ENCODE measurements around the gene SLC7A1.

SLC7A1 gene

GRCh38 chr13:29578300-29579085 is 17.0 kb downstream of the SLC7A1 start:
- no peak overlapping the region for H3K9ac ChIP-seq (ENCODE audit: low read length)
- no peaks in the 10 kb centered on the region for H3K9me3 ChIP-seq (ENCODE audit: low read length)
- no peaks in the 10 kb centered on the region; the same call in 1 of the 2 replicates for H4K20me1 ChIP-seq (ENCODE audit: insufficient read depth, low read length)

GRCh38 chr13:29577136-29578051 is 18.1 kb downstream of the SLC7A1 start:
- Histone ChIP-seq H3K36me3 (ENCODE audit: insufficient read depth, low read length) (peaks cover 20% of the 10 kb centered on the region), H4K20me1 (ENCODE audit: insufficient read depth, low read length) (no peaks in the 10 kb centered on the region), H3K4me1 (ENCODE audit: insufficient read depth, low read length, severe bottlenecking) (peaks cover 18% of the 10 kb centered on the region), H3K27me3 (ENCODE audit: insufficient read depth, low read length) (no peaks in the 10 kb centered on the region), H3F3A (ENCODE audit: insufficient read depth, low read length) (no peaks in the 10 kb centered on the region), H3K4me3 (ENCODE audit: low read depth, low read length, poor library complexity, severe bottlenecking) (no peak overlapping the region), H3K79me2 (ENCODE audit: insufficient read depth, low read length) (peaks cover 97% of the 10 kb centered on the region), H3K27ac (ENCODE audit: low read depth, low read length, poor library complexity, severe bottlenecking) (no peak overlapping the region), H3K4me2 (ENCODE audit: low read length) (no peak overlapping the region), H3K9ac (ENCODE audit: low read length) (no peak overlapping the region), H3K9me3 (ENCODE audit: low read length) (no peaks in the 10 kb centered on the region), H3K9me2 (ENCODE audit: low read depth, low read length) (no peaks in the 10 kb centered on the region), H2AFZ (ENCODE audit: low read length) (no peak overlapping the region)
- TF ChIP-seq EZH2 (IDR thresholded peaks at IDR 0.05; ENCODE audit: borderline replicate concordance, low read length) (no peak), CTCF (IDR thresholded peaks at IDR 0.05; ENCODE audit: low read length) (no peak)

More at GRCh38 chr13:29578300-29579085, 17.0 kb downstream of the SLC7A1 start:
- Histone ChIP-seq H3F3A (ENCODE audit: insufficient read depth, low read length) (no peaks in the 10 kb centered on the region), H2AFZ (ENCODE audit: low read length) (no peak overlapping the region), H3K36me3 (ENCODE audit: insufficient read depth, low read length) (peaks cover 20% of the 10 kb centered on the region), H3K4me1 (ENCODE audit: insufficient read depth, low read length, severe bottlenecking) (peaks cover 13% of the 10 kb centered on the region), H3K27me3 (ENCODE audit: insufficient read depth, low read length) (no peaks in the 10 kb centered on the region), H3K9me2 (ENCODE audit: low read depth, low read length) (no peaks in the 10 kb centered on the region), H3K4me2 (ENCODE audit: low read length) (no peak overlapping the region), H3K4me3 (ENCODE audit: low read depth, low read length, poor library complexity, severe bottlenecking) (no peak overlapping the region), H3K79me2 (ENCODE audit: insufficient read depth, low read length) (peaks cover 97% of the 10 kb centered on the region), H3K27ac (ENCODE audit: low read depth, low read length, poor library complexity, severe bottlenecking) (no peak overlapping the region)
- TF ChIP-seq EZH2 (IDR thresholded peaks at IDR 0.05; ENCODE audit: borderline replicate concordance, low read length) (no peak), CTCF (IDR thresholded peaks at IDR 0.05; ENCODE audit: low read length) (no peak)

GRCh38 chr13:29576581-29576980 is 18.9 kb downstream of the SLC7A1 start:
- Histone ChIP-seq H3K79me2 (ENCODE audit: insufficient read depth, low read length) (peaks cover 97% of the 10 kb centered on the region), H3K4me2 (ENCODE audit: low read length) (no peak overlapping the region), H3K9me2 (ENCODE audit: low read depth, low read length) (no peaks in the 10 kb centered on the region), H3F3A (ENCODE audit: insufficient read depth, low read length) (no peaks in the 10 kb centered on the region), H3K27ac (ENCODE audit: low read depth, low read length, poor library complexity, severe bottlenecking) (no peak overlapping the region), H3K9me3 (ENCODE audit: low read length) (no peaks in the 10 kb centered on the region), H3K4me1 (ENCODE audit: insufficient read depth, low read length, severe bottlenecking) (peaks cover 18% of the 10 kb centered on the region), H4K20me1 (ENCODE audit: insufficient read depth, low read length) (no peaks in the 10 kb centered on the region), H3K4me3 (ENCODE audit: low read depth, low read length, poor library complexity, severe bottlenecking) (no peak overlapping the region), H3K36me3 (ENCODE audit: insufficient read depth, low read length) (peaks cover 20% of the 10 kb centered on the region), H3K9ac (ENCODE audit: low read length) (no peak overlapping the region), H2AFZ (ENCODE audit: low read length) (no peak overlapping the region), H3K27me3 (ENCODE audit: insufficient read depth, low read length) (no peaks in the 10 kb centered on the region)
- no peak for TF ChIP-seq CTCF (IDR thresholded peaks at IDR 0.05; ENCODE audit: low read length)
- TF ChIP-seq EZH2 (IDR thresholded peaks at IDR 0.05; ENCODE audit: borderline replicate concordance, low read length): no peak
